ENCODE measurements around the gene NAPB.

The NAPB gene

GRCh38 chr20:23437126-23437899, 16.0 kb upstream of the NAPB start:
- DNase-seq: no peak

- no peak for DNase-seq
Observed at GRCh38 chr20:23436681-23437080, 15.4 kb upstream of the NAPB start.

- DNase-seq: no peak
Observed at GRCh38 chr20:23435626-23436539, 14.6 kb upstream of the NAPB start.

- no peak for DNase-seq
Observed at GRCh38 chr20:23434521-23435313, 13.4 kb upstream of the NAPB start.

GRCh38 chr20:23433628-23434027, 12.3 kb upstream of the NAPB start:
- DNase-seq: no peak

GRCh38 chr20:23425129-23425528, 3.8 kb upstream of the NAPB start:
- no peak for DNase-seq

- no peak for DNase-seq
Observed at GRCh38 chr20:23419995-23420901, 1.0 kb downstream of the NAPB start.

- no peak for DNase-seq
Observed at GRCh38 chr20:23419657-23419994, 1.7 kb downstream of the NAPB start.

GRCh38 chr20:23417861-23418260, 3.4 kb downstream of the NAPB start:
- no peak for DNase-seq

GRCh38 chr20:23415959-23416583, 5.2 kb downstream of the NAPB start:
- DNase-seq: no peak

GRCh38 chr20:23415555-23415954, 5.7 kb downstream of the NAPB start:
- DNase-seq: no peak

GRCh38 chr20:23414526-23415188, 6.6 kb downstream of the NAPB start:
- no peak for DNase-seq

GRCh38 chr20:23413862-23414422, 7.3 kb downstream of the NAPB start:
- DNase-seq: no peak

- no peak for DNase-seq
Observed at GRCh38 chr20:23412026-23412425, 9.3 kb downstream of the NAPB start.

- DNase-seq: no peak
Observed at GRCh38 chr20:23410916-23411695, 10.2 kb downstream of the NAPB start.

GRCh38 chr20:23409800-23410199, 11.5 kb downstream of the NAPB start:
- no peak for DNase-seq

- DNase-seq: no peak
Observed at GRCh38 chr20:23408957-23409356, 12.3 kb downstream of the NAPB start.

- DNase-seq: no peak
Observed at GRCh38 chr20:23407781-23408464, 13.4 kb downstream of the NAPB start.

- DNase-seq: no peak
Observed at GRCh38 chr20:23406880-23407279, 14.4 kb downstream of the NAPB start.
